Measurements from ENCODE around the gene STON1. TPM values are rescaled to one million over a fixed set of nuclear protein-coding genes. Genes with fewer than 3 reads are reported as not detected.

STON1 gene
- total and polyA plus RNA-seq, 2 of the 4 experiments (the other 2 are of a cell fraction): 4.0 to 5.7 TPM

DNA sequence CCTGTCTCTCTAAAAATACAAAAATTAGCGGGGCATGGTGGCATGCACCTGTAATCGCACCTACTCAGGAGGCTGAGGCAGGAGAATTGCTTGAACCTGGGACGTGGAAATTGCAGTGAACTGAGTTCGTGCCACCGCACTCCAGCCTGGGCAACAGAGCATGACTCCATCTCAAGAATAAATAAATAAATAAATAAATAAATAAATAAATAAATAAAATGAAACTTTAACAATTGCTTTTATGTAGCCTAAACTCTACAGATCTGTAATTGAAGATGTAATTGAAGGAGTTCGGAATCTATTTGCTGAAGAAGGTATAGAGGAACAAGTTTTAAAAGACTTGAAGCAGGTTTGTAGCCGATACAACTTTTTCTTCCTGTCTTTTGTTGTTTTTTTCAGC lies 90.7 kb downstream of the STON1 start:
- Histone ChIP-seq H3K27me3 (ENCODE audit: control insufficient read depth, insufficient read depth, low read length) (no peaks in the 10 kb centered on the region), H3K14ac (replicated peaks; ENCODE audit: low read depth, low read length) (no peak overlapping the region), H4K5ac (ENCODE audit: low read depth, low read length) (no peak overlapping the region), H3K4me2 (ENCODE audit: low read depth, low read length) (no peak overlapping the region), H3K23ac (ENCODE audit: low read depth, low read length) (no peak overlapping the region), H2BK15ac (ENCODE audit: low read depth, low read length) (no peak overlapping the region), H3K9me3 (ENCODE audit: control insufficient read depth, insufficient read depth, low read length) (no peaks in the 10 kb centered on the region), H3K27ac (ENCODE audit: insufficient read depth, low read length) (no peak overlapping the region), H2BK5ac (ENCODE audit: low read depth, low read length, poor library complexity, severe bottlenecking) (no peak overlapping the region), H3K79me1 (ENCODE audit: low read depth in 1 of 2, low read length in 2 of 2) (no peaks in the 10 kb centered on the region), H4K8ac (ENCODE audit: low read depth in 2 of 2, low read length in 2 of 2) (no peak overlapping the region), H2BK20ac (ENCODE audit: low read depth, low read length) (no peak overlapping the region), H3K4ac (ENCODE audit: low read depth, low read length) (no peak overlapping the region), H3K4me1 (ENCODE audit: control insufficient read depth, insufficient read depth, low read length) (no peaks in the 10 kb centered on the region), H2BK120ac (ENCODE audit: low read depth, low read length) (no peak overlapping the region), H3K56ac (ENCODE audit: extremely low read depth, insufficient read depth, low read length) (no peak overlapping the region), H4K20me1 (ENCODE audit: insufficient read depth, low read length) (no peaks in the 10 kb centered on the region), H2AK5ac (ENCODE audit: low read depth, low read length) (no peak overlapping the region), H3K9ac (ENCODE audit: low read depth, low read length) (no peak overlapping the region), H4K91ac (ENCODE audit: insufficient read depth, low read depth, low read length) (no peak overlapping the region), H2AK9ac (replicated peaks; ENCODE audit: low read depth, low read length, poor library complexity) (no peak overlapping the region), H3K4me3 (ENCODE audit: insufficient read depth, low read depth, low read length) (no peak overlapping the region), H3K18ac (ENCODE audit: low read depth, low read length) (no peak overlapping the region), H2AFZ (replicated peaks; ENCODE audit: low read length, poor library complexity) (no peak overlapping the region), H3K36me3 (ENCODE audit: control insufficient read depth, insufficient read depth, low read length) (no peaks in the 10 kb centered on the region), H3K9me1 (ENCODE audit: insufficient read depth, low read length) (no peaks in the 10 kb centered on the region)
- dilution Hi-C loops (cut with HindIII; ENCODE audit: low sequenced_read_pairs, unreplicated experiment) (no loop called here), in situ Hi-C loops (cut with MboI; ENCODE audit: low sequenced_read_pairs) (no loop called here), intact Hi-C loops (cut with micrococcal nuclease) (no loop called here)
- ATAC-seq (ENCODE audit: low read depth) (no peak), DNase-seq (no peak)
- POLR2A ChIA-PET (ENCODE audit: unreplicated experiment): no interaction called here
- CTCF ChIA-PET: interaction anchor here (0.6 kb wide), 1 partner anchor 31 kb away, joined by 3 read pairs; no protein-coding TSS in a partner anchor
- WGBS, 2 experiments (ENCODE audit: extremely low coverage in 2 of 2, insufficient read length in 1 of 2): no CpG with 5 or more reads among the region's 7 CpGs
- BruUV-seq (replicated peaks): no TSS peak
- TF ChIP-seq MAFK (IDR thresholded peaks at IDR 0.05; ENCODE audit: low read depth, low read length) (no peak), NFE2L2 (IDR thresholded peaks at IDR 0.05; ENCODE audit: low read depth, low read length) (no peak), FOS (IDR thresholded peaks at IDR 0.05; ENCODE audit: low read depth, low read length) (no peak), POLR2A (IDR thresholded peaks at IDR 0.05; ENCODE audit: low read depth, low read length) (no peak), SMC3 (IDR thresholded peaks at IDR 0.05; ENCODE audit: low read depth, low read length) (no peak), RCOR1 (IDR thresholded peaks at IDR 0.05; ENCODE audit: insufficient replicate concordance, low read length) (no peak), USF2 (IDR thresholded peaks at IDR 0.05; ENCODE audit: low read depth, low read length) (no peak), CTCF (conservative IDR thresholded peaks at IDR 0.05; ENCODE audit: low read depth, low read length) (no peak), RFX5 (IDR thresholded peaks at IDR 0.05; ENCODE audit: low read depth, low read length) (no peak), CEBPB (IDR thresholded peaks at IDR 0.05; ENCODE audit: low read depth, low read length) (no peak), BHLHE40 (IDR thresholded peaks at IDR 0.05; ENCODE audit: low read depth, low read length) (no peak), MAZ (IDR thresholded peaks at IDR 0.05; ENCODE audit: borderline replicate concordance, low read depth, low read length) (no peak)
- TF ChIP-seq, protein P1, sequence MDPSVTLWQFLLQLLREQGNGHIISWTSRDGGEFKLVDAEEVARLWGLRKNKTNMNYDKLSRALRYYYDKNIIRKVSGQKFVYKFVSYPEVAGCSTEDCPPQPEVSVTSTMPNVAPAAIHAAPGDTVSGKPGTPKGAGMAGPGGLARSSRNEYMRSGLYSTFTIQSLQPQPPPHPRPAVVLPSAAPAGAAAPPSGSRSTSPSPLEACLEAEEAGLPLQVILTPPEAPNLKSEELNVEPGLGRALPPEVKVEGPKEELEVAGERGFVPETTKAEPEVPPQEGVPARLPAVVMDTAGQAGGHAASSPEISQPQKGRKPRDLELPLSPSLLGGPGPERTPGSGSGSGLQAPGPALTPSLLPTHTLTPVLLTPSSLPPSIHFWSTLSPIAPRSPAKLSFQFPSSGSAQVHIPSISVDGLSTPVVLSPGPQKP (IDR thresholded peaks at IDR 0.05; ENCODE audit: borderline replicate concordance, low read depth, low read length): no peak
